T-helper 2 cell (primary cell): ENCODE results near the gene RBBP7.

Experiments
- DNase-seq, 5 experiments: peaks; one replicate each; pipeline versions ENCODE4 v3.0.0 to v3.0.0-alpha.2; 2012 to 2022

Gene RBBP7

GRCh38 chrX:16862829-16863228, 7.3 kb downstream of the RBBP7 start:
- no peak for DNase-seq

- no peak for DNase-seq
Measured at GRCh38 chrX:16856744-16857143, 13.4 kb downstream of the RBBP7 start.

GRCh38 chrX:16856076-16856404, 14.1 kb downstream of the RBBP7 start:
- DNase-seq, result peak in 1 of 5 experiments; percentile 13

GRCh38 chrX:16855363-16856075, 14.6 kb downstream of the RBBP7 start:
- no peak for DNase-seq

- no peak for DNase-seq
Measured at GRCh38 chrX:16853537-16853936, 16.6 kb downstream of the RBBP7 start.

- peak in 1 of 5 experiments; percentile 14 for DNase-seq
Measured at GRCh38 chrX:16852617-16853179, 17.5 kb downstream of the RBBP7 start.

- DNase-seq, result no peak
Measured at GRCh38 chrX:16851827-16852226, 18.3 kb downstream of the RBBP7 start.

- DNase-seq, result no peak
Measured at GRCh38 chrX:16851421-16851820, 18.7 kb downstream of the RBBP7 start.

GRCh38 chrX:16848541-16848940, 21.6 kb downstream of the RBBP7 start:
- no peak for DNase-seq

- DNase-seq, result no peak
Measured at GRCh38 chrX:16845686-16846085, 24.5 kb downstream of the RBBP7 start.

- no peak for DNase-seq
Measured at GRCh38 chrX:16843208-16843909, 26.8 kb downstream of the RBBP7 start.

- DNase-seq, result no peak
Measured at GRCh38 chrX:16842684-16843083, 27.5 kb downstream of the RBBP7 start.

GRCh38 chrX:16839852-16840460, 30.2 kb downstream of the RBBP7 start:
- DNase-seq, result no peak

- DNase-seq, result no peak
Measured at GRCh38 chrX:16839219-16839851, 30.8 kb downstream of the RBBP7 start.

GRCh38 chrX:16838202-16839066, 31.7 kb downstream of the RBBP7 start:
- no peak for DNase-seq

- DNase-seq, result no peak
Measured at GRCh38 chrX:16836371-16836770, 33.8 kb downstream of the RBBP7 start.

GRCh38 chrX:16834806-16835205, 35.4 kb downstream of the RBBP7 start:
- no peak for DNase-seq

- no peak for DNase-seq
Measured at GRCh38 chrX:16832301-16832700, 37.9 kb downstream of the RBBP7 start.

- no peak for DNase-seq
Measured at GRCh38 chrX:16828124-16828908, 41.8 kb downstream of the RBBP7 start.

- no peak for DNase-seq
Measured at GRCh38 chrX:16827225-16827624, 42.9 kb downstream of the RBBP7 start.

- peak in 2 of 5 experiments; percentile 6 to 72 for DNase-seq
Measured at GRCh38 chrX:16826207-16826606, 44.0 kb downstream of the RBBP7 start.
